GM18520 (cell line): ENCODE results near the gene TSHB.
"Not testable (repeated sequence)": the region's sequence is repeated elsewhere in the genome, so short reads cannot be mapped to it uniquely, and the experiment has no call there.

Source experiments
- ATAC-seq: cut with Tn5 transposase; IDR thresholded peaks from one replicate; pipeline ENCODE4 v1.9.1; 2021; ENCODE audit not compliant: unreplicated experiment

The TSHB gene

DNA sequence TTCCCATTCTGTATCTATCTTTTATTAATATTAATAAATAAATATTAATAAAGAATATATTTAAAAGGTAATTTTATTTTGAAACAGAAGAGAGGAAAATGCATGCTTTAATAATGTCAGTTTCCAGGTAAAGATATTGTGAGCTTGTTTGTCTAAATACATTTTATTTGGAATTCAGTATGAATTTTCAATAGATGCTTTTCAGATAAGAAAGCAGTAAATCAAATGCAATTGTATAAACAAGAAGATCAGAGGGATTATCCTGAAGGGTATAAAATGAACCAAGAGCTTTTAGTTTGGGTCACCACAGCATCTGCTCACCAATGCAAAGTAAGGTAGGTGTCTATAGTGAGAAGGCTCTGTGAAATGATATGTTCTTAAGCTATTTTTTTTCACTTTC lies at the start of gene TSHB:
Gene TSHB (plus strand): TSS at position 301 of the 400 bp plus-strand sequence. CDS start 3,537 bp downstream, outside the sequence.
- ATAC-seq: no peak

GRCh38 chr1:114982251-114982650 lies 47.4 kb upstream of the TSHB start:
- ATAC-seq: no peak

DNA sequence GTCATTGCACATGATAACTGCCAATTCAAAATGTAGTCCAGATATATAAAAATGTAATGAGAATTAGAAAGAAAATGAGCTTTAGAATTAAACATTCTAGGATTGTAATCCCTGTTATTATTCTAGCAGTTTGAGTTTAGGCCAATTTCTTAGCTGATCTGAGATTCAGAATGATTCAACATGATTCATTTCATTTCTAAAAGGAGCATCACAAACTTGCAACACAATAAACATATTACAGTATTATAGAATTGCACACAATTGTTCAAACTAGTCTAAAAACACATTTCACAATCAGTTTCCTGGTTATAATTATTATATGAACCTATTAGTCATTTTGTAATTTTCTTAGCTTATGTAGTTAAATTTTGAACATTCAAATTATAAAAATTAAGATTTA lies 43.3 kb upstream of the TSHB start:
- no peak for ATAC-seq

GRCh38 chr1:114988095-114988494 lies 41.5 kb upstream of the TSHB start:
- no peak for ATAC-seq

DNA sequence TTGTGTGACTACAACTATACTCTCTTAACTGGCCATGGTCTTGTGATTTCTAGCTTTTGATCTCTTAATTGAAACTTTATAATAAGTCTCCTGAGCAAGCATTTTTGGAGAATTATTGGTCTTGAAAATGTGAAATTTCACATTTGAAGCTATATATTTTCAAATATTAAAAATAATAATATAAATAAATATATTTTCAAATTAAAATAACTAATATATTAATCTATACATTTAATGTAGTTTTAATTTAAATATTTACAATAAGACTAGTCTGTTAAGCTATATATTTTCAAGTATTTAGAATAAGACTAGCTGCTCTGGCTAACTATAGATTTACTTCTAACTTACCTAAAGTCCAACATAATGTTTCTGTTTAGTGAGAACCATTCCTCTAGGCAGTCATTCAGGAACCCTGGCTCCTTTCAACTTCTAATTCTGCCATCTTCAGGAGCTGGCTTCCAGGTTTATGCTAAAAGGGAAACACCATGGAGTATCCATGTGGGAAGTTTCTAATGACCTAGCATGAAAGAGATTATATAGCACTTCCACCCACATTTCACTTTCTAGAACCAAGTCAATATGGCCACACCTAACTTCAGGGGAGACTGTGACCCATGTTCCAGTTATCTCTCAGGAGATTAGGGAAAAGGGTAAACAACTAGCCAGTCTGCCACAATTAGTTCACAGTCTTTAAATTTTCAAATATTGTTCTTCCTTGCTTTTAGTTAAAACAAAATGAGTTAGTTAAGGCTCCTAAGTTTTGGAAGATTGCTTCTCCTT lies 31.9 kb upstream of the TSHB start:
- ATAC-seq: no peak

DNA sequence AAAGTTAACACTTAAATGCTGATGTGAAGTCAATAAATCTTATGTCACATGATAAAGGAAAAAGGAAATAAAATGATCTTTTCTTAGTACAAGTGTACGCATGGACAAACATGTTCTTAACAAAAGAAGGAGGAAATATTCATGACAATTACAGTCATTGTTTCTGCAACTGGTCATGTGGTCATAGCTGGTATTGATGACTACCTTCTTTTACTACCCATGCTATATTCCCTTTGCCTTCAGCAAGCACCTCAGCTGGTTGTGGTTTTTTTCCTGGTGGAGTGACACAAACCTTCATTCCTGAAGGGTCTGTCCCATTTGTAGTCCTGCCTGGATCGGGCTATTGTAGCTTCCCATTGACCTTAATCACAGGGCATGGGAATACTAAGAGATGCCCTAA lies 23.4 kb upstream of the TSHB start:
- no peak for ATAC-seq

GRCh38 chr1:115012006-115012405 lies 17.6 kb upstream of the TSHB start:
- ATAC-seq: no peak

DNA sequence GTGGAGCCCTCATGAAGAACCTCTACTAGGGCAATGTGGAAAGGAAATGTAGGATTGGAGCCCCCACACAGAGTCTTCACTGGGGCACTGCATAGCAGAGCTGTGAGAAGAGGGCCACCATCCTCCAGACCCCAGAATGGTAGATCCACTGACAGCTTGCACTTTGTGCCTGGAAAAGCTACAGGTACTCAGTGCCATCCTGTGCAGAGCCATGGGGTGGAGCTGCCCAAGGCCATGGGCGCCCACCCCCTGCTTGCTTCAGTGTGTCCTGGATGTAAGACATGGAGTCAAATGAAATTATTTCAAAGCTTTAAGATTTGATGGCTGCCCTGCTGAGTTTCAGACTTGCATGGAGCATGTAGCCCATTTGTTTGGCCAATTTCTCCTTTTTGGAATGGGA lies 17.2 kb upstream of the TSHB start:
- no peak for ATAC-seq

GRCh38 chr1:115013792-115014191 lies 15.8 kb upstream of the TSHB start:
- ATAC-seq: no peak

- not testable (repeated sequence) for ATAC-seq
These were observed 10.1 kb upstream of the TSHB start for GRCh38 chr1:115019549-115019948.

DNA sequence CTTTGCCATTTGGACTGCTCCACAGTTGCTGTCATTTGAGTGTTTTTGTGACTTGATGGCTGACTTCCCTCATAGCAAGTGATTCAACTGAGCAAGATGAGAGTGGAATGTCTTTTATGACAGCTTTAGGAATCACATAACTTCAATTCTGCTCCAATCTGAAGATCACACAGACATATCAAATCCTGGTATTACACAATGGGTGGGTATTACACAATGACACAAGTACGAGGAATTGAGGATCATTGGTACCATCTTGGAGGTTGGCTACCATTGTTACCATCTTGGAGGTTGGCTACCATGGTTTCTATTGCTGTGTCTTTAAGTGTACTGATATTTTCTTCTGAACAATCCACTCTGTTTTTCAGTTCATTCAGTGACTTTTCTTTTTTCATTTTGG lies 8.5 kb upstream of the TSHB start:
- ATAC-seq: no peak

- no peak for ATAC-seq
These were observed 6.0 kb upstream of the TSHB start for GRCh38 chr1:115023593-115023992.

DNA sequence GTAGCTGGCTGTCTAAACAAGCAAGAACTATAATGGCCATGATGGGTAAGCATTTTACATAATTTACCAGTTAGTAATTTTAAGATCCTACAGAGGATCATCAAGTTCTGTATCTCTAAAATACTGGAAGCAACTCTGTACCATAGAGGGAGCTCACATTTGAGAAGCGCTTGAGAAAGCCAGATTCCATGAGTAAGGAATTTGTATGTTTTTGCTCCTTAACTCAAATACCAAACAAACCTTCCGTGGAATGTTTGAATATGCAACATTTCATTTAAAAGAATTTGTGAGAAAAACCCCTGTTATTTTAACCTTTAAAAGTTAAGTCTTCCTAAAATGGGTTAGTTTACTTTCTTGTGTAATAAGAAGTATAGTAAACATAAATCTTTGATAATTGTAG lies 2.0 kb downstream of the TSHB start:
- no peak for ATAC-seq

- ATAC-seq: no peak
These were observed 6.0 kb downstream of the TSHB start for GRCh38 chr1:115035652-115036051.

- no peak for ATAC-seq
These were observed 7.3 kb downstream of the TSHB start for GRCh38 chr1:115036814-115037507.

GRCh38 chr1:115040501-115040900 lies 10.9 kb downstream of the TSHB start:
- ATAC-seq: no peak

DNA sequence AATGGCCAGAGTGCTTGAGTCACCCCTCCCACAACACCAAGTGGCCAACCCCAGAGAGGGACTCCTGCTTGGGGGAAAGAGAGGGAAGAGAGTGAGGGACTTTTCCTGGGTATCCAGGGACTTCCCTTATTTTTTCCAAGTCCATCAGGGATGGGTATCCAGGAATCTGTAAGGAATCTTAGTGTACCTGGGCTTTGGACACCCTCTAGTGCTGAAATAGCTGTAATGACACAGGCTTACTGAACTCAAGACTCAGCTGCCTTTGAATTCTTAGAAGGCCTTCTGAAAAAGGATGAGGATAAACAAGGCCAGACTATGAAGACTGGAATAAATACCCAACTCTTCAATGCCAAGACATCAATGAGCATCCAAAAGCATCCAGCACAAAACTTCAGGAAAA lies 12.0 kb downstream of the TSHB start:
- no peak for ATAC-seq

DNA sequence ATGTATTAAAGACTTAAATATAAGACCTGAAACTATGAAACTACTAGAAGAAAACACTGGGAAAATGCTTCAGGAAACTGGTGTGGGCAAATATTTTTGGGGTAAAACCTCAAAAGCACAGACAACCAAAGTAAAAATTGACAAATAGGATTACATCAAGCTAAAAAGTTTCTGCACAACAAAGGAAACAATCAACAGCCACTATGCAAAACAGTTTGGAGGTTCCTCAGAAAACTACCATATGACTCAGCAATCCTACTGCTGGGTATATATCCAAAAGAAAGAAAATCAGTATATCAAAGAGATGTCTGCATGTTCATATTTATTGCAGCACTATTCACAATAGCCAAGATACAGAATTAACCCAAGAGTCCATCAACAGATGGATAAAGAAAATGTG lies 17.1 kb downstream of the TSHB start:
- ATAC-seq: no peak

DNA sequence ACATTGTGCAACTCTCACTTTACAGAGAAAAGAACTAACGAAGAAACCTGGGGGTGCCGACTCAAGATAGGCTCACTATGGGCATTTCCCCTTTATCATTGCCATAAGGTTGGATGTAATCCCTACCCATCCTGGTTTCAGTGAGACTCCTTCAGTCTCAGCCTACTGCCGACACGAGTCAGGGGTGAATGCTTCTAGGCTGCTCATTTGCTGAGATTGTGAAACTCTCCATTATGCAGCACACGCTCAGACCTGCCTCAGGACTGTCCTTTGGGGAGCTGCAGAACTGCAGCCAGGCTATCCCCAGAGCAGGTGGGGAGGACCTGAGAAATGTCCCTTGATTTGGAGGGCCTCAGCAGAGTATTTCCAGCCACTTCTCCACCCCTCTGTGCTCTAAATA lies 22.2 kb downstream of the TSHB start:
- no peak for ATAC-seq

DNA sequence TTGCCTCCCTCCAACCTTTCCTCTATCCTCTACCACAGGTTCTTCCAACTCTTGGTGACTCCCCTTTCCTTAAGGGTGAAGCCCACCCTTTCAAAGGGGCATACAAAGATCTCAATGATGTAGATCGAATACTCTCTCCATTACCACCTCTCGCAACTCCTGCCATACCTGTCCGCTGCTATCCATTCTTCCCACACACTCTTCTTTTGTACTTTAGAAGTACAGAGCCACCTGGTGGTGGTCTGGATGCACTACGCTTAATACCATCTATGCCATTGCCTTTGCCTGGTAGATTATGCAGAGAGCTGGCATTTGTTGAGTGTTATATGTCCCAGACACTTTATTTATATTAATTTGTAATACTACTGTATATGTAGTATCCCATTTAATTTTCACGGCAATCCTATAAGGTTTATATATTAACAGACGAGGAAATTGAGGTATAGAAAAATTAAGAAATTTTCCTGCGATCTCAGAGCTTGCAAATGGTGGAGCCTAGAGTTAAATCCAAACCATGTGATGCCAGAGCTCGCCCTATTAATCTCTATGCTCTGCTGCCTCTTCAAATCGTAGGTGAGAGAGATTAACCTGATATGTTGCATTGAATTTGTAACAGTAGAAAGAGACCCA lies 22.9 kb downstream of the TSHB start:
- peak; percentile 72 for ATAC-seq

- no peak for ATAC-seq
These were observed 26.8 kb downstream of the TSHB start for GRCh38 chr1:115056395-115056798.

DNA sequence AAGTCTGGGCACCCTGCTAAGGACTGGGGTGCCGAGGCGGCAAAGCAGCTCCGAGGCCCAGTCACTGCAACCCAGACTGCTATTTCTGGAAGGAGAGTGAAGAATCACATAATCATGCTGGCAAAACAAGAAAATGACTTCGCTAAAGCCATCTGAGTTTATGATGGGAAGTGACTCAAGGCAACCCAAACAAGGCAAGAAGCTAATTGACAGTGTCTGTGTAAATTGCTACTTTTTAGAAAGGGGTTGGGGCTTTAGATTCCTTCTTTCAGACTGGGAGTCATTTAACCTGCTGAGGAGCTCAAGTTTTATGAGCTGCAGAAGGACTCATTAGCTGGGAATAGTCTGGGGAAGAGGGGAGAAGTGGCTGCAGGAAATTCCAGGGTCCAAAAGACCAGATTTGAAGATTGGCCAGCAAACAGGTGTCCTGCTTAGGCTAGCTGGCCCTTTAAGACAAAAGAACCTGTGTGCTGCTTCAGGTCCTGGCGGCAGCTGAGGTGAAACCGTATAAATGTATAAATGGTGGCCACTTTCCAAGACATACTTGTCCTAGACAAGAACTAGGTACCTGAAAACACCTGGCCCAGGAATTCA lies 28.1 kb downstream of the TSHB start:
- ATAC-seq: no peak
